Right lobe of liver (tissue), 4 donors: ENCODE data around the gene ACTA1.

Experiments used
- POLR2A ChIP-seq: fragments of 450-650 bp; IDR thresholded peaks from one replicate; pipeline ENCODE4 v1.6.1; 2017; ENCODE audit warnings: antibody characterized with exemption, mild to moderate bottlenecking
- TF ChIP-seq, protein P1 (sequence below), 4 donors: fragments of 200-600 bp in 3 of 4; fragments of 450-650 bp in 1 of 4; IDR thresholded peaks; one replicate each; pipeline versions ENCODE4 v1.5.1 to v1.8.0; 2016 to 2022; ENCODE audit warnings: antibody characterized with exemption in 4 of 4, mild to moderate bottlenecking in 2 of 4
- donor health status: DM: no; HTN: no; CAD: no.
- donor health status: DM: no; HTN: no; CAD: no.
- donor health status: DM: no; HTN: yes; CAD: no.

DNA sequence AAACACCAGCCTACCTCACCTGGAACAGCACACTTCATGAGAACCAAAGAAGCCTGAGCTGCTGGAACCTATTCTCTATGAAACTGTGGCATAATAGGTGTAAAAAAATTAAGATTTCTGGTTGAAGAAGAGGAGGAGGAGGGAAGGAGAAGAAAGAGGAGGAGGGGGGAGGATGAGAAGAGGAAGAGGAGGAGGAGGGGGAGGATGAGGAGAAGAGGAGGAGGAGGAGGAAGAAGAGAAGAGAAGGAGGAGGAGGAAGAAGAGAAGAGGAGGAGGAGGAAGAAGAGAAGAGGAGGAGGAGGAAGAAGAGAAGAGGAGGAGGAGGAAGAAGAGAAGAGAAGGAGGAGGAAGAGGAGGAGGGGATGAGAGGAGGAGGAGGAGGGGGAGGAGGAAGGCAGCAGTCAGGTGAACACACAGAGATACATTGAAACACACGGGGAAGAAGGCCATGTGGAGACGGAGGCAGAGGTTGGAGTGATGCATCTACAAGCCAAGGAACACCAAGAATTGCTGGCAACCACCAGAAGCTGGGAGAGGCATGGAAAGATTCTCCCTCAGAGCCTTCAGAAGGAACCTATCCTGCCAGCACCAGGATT lies 8.2 kb downstream of the ACTA1 start:
- TF ChIP-seq, protein P1, sequence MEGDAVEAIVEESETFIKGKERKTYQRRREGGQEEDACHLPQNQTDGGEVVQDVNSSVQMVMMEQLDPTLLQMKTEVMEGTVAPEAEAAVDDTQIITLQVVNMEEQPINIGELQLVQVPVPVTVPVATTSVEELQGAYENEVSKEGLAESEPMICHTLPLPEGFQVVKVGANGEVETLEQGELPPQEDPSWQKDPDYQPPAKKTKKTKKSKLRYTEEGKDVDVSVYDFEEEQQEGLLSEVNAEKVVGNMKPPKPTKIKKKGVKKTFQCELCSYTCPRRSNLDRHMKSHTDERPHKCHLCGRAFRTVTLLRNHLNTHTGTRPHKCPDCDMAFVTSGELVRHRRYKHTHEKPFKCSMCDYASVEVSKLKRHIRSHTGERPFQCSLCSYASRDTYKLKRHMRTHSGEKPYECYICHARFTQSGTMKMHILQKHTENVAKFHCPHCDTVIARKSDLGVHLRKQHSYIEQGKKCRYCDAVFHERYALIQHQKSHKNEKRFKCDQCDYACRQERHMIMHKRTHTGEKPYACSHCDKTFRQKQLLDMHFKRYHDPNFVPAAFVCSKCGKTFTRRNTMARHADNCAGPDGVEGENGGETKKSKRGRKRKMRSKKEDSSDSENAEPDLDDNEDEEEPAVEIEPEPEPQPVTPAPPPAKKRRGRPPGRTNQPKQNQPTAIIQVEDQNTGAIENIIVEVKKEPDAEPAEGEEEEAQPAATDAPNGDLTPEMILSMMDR (IDR thresholded peaks at IDR 0.05): no peak
- no peak for TF ChIP-seq POLR2A
